NCI-H128 (cell line): ENCODE data around the gene BORCS5.

Source experiments
- DNase-seq: peaks from one replicate; lab custom pipeline; 2025; ENCODE audit not compliant: unreplicated experiment; lab: John Stamatoyannopoulos, UW

Gene BORCS5

DNA sequence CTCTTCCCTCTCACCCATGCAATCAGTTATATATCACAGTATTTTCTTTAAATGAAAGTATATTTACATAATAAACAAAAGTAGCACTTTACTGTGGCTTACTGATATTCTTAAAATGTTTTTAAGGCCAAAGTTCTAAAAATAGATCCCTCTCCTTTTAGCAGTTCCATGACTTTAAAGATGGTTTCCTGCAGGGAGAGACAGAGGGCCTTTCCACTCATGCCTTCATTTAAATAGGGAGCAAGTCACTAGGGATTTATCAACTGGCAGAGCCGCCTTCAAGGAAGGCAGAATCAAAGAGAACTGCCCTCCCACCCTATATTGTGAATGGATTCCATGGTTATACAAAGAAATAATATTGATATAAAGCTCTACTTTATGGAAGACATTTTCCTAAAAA, 150.2 kb downstream of the BORCS5 start:
- no peak for DNase-seq

DNA sequence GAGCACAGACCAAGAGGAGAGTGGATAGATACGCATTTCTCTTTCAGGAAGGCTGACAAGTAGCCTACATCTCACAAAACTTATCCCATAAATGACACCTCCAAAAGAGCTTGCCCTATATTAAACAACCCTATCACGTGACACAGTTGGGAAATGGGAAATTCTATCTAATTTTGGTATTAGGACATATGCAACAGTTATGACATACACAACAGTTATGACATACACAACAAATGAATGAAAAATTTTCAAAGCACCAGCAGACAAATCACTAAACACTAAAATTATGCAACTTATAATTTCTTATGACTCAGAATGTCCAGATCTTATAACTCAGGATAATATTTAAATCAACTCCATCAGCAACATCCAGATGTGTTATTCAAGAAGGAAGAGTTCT, 151.7 kb downstream of the BORCS5 start:
- no peak for DNase-seq

DNA sequence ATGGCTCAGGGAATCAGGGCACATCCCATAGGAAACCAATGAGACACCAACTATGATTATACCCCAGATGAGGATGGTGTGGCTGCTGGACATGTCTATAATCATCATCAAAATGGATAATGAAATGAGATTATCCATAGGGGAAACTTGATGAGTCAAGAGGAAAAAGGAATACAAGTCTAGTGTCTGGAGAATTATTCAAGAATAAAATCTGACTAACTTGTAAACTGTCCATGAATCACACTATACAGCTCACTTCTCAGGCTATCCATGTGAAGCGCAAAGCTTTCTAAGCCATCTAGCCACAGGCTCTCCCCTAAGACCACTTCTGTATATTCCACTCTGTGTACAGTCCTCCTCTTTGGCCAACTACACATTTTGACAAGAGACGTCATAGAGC, 153.3 kb downstream of the BORCS5 start:
- DNase-seq: no peak

DNA sequence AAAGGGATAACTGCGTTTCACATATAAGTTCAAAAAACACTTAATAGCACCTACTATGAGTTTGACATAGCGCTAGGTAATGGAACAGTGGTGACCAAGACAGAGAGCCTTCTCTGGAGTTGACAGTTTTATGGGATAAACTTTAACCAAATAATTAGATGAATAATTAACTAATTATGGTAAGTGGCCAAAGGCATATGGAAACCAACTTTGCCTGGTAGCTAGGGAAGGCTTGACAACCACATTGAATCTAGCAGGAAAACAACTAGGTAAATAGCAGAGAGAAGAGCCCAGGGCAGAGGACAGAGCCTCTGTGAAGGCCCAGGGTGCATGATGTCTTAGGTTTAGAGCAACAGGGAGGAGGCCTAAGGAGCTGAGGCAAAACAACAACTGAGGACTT, 153.7 kb downstream of the BORCS5 start:
- DNase-seq: no peak

DNA sequence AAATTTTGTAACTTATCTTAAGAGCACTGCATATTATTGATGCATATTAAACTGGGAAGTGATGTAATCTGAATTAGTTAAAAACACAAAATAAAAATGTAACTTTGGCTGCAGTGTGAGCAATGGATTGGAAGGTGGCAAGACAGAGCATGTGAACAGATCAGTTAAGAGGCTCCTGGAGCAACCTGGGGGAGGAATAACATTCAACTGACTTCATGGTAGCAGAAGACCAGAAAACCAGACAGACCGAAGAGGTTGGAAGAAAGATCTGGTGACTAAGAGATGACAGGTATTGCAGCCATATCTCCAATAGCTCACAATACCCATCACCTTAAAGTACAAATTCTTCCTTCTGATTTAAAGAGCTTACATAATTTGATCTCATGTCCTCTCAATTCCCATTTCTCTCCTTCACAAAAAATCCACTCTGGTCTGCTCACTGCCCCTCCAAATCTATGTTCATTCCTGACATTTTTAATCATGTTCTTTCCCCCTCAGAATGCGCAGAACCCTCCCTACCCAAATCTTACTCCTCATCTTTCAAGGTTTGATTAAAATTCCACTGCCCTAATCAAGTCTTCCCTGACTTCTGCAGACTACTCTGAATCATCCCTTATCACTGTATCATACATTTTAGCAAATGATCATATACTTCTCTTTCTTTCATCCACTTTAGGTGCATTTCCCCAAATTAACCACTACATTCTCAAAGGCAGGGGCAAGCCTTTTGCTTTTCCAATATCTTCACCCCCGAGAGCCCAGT, 154.3 kb downstream of the BORCS5 start:
- DNase-seq: no peak

DNA sequence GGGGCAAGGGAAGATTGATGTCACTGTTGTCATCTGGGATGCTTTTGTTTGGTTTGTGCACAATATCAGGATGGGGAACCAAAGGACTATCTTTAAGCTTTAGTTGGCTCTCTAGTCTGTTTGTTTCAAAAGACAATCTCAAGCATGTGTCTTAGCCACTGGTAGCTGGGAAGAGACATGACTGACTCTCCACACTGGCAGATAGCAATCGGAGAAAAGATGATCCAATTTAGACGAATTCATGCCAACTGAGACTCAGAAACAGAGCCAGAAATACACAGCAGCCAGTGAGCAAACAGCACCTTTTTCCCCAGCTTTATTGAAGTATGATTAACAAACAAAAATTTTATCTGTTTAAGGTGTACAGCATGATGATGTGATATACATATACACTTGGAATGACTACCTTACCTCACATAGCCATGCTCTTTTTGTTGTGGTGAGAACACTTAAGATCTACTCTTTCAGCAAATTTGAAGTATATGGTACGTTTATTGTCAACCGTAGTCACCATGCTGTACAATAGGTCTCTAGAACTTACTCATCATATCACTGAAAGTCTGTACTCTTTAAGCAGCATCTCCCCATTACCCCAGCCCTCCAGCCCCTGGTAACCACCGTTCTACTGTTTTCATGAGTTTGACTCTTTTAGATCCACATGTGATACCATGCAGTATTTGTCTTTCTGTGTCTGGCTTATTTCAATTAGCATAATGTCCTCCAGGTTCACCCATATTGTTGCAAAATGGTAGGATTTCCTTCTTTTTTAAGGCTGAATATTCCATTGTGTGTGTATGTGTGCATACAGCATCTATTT, 155.2 kb downstream of the BORCS5 start:
- DNase-seq: no peak

DNA sequence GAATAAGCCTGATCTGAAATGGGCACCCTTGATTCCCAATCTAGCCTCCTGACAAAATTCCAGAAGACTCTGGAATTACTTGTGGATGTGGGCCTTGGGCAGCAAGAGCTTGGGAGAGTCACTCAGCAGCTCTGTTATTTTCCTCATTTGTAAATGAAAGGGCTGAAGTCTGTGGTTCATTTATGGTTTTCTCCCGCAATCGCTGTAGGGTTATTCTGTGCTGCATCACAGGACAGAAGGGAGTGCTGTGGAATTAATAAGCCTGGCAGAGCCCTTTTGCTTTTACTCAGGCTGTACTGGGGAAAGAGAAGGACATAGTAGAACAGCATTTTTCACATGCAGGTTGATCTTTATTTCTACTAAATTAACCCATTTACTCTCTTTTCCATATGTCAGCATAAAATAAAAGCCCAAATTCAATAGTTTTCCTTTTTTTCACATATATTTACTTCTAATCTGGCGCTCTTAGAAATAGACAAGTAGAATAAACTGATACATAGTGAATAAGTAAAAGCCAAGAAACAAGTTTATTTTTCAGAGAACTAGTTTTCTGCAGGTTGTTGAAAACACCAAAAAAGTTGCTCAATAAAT, 156.6 kb downstream of the BORCS5 start:
- no peak for DNase-seq

DNA sequence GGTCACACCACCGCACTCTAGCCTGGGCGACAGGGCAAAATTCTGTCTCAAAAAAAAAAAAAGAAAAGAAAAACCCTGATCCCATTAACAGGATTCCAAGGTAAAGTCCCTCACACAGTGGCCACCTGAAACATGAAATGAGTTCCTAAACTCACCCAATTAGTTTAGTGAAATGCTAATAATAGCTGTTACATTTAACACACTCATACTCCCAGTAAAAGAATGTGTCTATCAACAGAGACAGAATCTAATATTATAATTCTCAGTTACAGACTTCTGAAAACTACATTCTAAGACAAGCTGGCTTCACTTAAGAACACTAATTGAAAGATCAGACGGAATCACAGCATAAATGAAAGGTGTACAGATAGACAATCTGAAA, 161.6 kb downstream of the BORCS5 start:
- DNase-seq: no peak

DNA sequence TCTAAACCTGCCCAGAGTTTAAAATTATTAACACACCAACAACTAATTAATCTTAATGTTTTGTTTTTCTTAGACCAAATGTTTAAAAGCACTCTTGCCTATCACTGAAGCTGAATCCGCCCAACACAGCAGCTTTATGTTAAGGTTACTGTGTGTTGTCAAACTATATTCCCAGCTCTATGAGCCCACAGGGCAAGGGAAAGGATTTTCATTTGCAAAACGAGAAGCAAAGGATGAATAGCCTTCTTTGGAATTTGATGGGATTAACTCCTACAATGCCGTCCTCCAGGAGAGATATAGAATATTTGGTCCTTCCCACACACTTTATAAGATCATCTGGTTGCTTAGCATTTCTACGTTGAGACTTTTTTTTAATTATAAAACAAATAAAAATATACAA, 162.0 kb downstream of the BORCS5 start:
- no peak for DNase-seq
